ENCODE data around the gene AMDHD1. TPM values are rescaled to one million over a fixed set of nuclear protein-coding genes. Genes with fewer than 3 reads are reported as not detected.

The AMDHD1 gene
- total RNA-seq, 3 donors from 2014 or later, result 0.98 to 2.8 (median 1.3) TPM

DNA sequence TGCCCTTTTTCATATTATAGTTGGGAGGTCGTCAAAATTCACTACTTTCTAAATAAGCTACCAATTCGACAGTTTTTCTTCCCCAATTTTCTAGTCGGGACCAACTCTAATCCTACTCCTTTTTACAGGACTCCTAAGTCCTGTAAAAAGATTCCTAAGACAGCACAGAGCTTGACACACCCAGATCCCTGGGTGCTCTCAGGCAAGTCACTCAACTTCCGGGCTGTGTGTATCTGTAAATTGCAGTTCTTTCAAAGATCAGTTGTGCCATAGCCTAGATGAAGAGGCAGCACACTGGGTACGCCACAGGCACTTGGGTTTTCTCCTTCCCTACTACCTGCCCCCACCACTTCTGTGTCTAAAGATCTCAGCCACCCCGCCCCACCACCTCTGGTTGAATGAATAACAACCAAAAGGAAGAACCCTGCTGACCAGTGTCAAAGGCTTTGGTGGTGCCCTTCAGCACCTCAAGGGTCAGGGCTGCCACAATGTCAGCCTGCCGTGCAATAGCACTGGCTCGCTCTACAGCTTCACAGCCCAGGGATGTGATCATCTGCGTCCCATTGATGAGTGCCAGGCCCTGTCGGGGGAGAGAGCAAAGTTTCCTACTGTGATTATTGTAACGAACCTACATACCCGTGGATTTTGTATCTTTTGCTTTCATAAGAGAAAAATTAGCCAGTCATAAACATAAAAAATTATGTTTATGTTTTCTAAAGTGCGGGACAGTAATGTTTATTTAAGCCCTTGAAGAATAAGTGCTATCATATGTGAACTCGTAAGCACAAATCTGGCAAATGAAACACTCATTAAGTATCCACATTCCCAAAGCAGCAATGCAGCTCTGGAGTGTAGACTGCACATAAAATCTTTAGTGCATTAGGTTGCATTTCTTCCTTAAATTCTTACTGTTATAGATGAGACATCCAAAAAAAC is 43.8 kb downstream of the AMDHD1 start:
- H3K36me3 ChIP-seq, result no peaks in the 10 kb centered on the region
- intact Hi-C loops (cut with DNase I; ENCODE audit: low total_unique reads), result no loop called here

DNA sequence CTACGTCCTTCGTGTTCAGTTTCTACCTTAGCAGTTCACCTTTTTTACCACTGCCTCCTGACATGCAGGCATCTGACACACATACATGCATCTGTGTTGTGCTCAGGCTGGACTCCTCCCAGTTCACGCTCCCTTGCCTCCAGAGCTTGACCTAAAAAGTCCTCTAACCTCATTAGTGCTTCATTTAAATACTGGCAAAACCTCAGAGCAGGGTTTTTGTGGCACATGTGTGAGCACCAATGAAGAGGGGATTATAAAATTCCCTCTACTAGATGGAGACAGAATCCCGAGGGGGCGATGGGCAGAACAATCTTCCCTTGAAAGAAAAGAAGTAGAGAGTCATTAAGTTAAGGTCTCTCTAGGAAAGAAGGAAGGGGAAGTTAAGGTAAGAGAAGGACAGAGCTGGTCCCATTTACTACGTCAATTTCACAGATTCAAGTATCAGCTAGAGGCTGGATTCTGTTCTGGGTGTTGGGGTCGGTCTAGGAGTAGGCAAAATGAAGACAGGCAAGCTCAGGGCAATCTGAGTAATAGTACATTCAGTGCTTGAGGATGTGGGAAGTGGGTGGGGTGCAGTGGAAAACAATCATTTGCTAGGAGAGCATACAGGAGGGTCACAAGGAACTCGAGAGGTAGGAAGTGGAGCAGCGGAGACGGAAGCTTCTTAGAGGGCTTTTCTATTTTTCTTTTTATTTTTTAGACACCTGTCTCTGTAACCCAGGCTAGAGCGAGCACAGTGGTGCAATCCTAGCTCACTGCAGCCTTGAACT is 45.6 kb downstream of the AMDHD1 start:
- intact Hi-C loops (cut with DNase I; ENCODE audit: low total_unique reads), result no loop called here
- no peaks in the 10 kb centered on the region for H3K9me3 ChIP-seq

More for the DNA sequence above, 43.8 kb downstream of the AMDHD1 start:
- DNase-seq (ENCODE audit: low spot score in 2 of 2), result no peak
- TF ChIP-seq, protein P1, sequence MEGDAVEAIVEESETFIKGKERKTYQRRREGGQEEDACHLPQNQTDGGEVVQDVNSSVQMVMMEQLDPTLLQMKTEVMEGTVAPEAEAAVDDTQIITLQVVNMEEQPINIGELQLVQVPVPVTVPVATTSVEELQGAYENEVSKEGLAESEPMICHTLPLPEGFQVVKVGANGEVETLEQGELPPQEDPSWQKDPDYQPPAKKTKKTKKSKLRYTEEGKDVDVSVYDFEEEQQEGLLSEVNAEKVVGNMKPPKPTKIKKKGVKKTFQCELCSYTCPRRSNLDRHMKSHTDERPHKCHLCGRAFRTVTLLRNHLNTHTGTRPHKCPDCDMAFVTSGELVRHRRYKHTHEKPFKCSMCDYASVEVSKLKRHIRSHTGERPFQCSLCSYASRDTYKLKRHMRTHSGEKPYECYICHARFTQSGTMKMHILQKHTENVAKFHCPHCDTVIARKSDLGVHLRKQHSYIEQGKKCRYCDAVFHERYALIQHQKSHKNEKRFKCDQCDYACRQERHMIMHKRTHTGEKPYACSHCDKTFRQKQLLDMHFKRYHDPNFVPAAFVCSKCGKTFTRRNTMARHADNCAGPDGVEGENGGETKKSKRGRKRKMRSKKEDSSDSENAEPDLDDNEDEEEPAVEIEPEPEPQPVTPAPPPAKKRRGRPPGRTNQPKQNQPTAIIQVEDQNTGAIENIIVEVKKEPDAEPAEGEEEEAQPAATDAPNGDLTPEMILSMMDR (IDR thresholded peaks at IDR 0.05), result no peak
- TF ChIP-seq POLR2A (IDR thresholded peaks at IDR 0.05) (no peak), POLR2AphosphoS5 (IDR thresholded peaks at IDR 0.05) (no peak)
- Histone ChIP-seq H3K27ac (no peak overlapping the region), H3K27me3 (no peaks in the 10 kb centered on the region), H3K4me1 (no peaks in the 10 kb centered on the region), H3K9me3 (no peaks in the 10 kb centered on the region), H3K4me3 (no peak overlapping the region)

DNA sequence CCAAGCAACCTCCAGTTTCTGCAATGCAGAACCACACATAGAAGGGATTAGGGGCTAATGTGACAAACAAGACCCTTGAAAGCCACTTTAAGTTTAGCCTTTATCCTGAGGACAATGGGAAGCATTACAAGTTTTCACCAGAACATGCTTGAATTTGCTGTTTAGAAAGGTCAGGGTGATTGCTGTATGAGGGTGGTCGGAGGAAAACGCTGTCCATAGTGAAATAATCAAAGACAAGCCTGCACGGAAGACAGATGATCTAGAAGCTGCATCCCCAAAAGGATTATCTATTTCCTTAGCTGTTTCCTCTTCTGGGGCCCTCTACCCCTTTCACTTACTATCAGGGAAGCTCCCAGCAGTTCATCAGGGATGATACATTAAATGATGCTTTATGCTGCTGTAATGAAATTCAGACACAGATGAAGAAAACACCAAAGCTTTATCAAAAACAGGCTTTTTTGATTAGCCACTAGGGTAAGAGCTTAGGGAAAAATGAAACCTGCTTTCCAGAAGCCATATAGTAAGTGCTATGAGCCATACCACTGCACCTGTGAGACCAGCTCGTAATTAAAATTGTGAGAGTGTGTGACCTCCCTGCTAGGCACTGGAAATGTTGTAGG is 46.5 kb downstream of the AMDHD1 start:
- intact Hi-C loops (cut with DNase I; ENCODE audit: low total_unique reads), result no loop called here
- Histone ChIP-seq H3K4me1 (no peaks in the 10 kb centered on the region), H3K4me3 (no peak overlapping the region), H3K27me3 (no peaks in the 10 kb centered on the region), H3K27ac (no peak overlapping the region), H3K9me3 (no peaks in the 10 kb centered on the region), H3K36me3 (no peaks in the 10 kb centered on the region)
- TF ChIP-seq POLR2AphosphoS5 (IDR thresholded peaks at IDR 0.05) (no peak), POLR2A (IDR thresholded peaks at IDR 0.05) (no peak)
- TF ChIP-seq, protein P1 (IDR thresholded peaks at IDR 0.05), result no peak
- no peak for DNase-seq (ENCODE audit: low spot score in 2 of 2)

More for the DNA sequence above, 45.6 kb downstream of the AMDHD1 start:
- no peak overlapping the region for H3K4me3 ChIP-seq
- no peak for DNase-seq (ENCODE audit: low spot score in 2 of 2)
- H3K36me3 ChIP-seq, result no peaks in the 10 kb centered on the region
- TF ChIP-seq, protein P1 (IDR thresholded peaks at IDR 0.05), result no peak
- no peak for TF ChIP-seq POLR2A (IDR thresholded peaks at IDR 0.05)
- TF ChIP-seq POLR2AphosphoS5 (IDR thresholded peaks at IDR 0.05), result no peak
- H3K27ac ChIP-seq, result no peak overlapping the region
- H3K4me1 ChIP-seq, result no peaks in the 10 kb centered on the region
- H3K27me3 ChIP-seq, result no peaks in the 10 kb centered on the region

DNA sequence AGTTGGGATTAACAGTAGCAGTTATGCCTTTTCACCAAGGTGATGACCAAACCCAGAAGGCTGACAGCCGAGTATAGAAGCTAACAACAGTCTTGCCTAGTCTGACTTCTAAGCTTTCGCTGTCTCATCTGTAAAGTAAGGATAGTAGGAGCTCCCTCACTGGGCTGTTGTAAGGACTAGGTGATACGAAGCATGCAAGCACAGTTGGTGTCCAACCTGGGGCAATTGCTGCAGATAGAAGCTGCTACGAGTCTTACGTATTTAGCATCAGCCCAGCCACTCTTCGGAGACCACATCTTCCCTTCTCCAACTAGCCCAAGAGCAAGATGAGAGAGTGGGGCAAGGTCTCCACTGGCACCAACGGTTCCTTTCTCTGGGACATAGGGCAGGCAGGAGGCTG is 47.0 kb downstream of the AMDHD1 start:
- H3K27me3 ChIP-seq, result no peaks in the 10 kb centered on the region
- no peak overlapping the region for H3K27ac ChIP-seq
- DNase-seq (ENCODE audit: low spot score in 2 of 2), result no peak
- intact Hi-C loops (cut with DNase I; ENCODE audit: low total_unique reads), result no loop called here
- H3K4me3 ChIP-seq, result no peak overlapping the region
- TF ChIP-seq POLR2AphosphoS5 (IDR thresholded peaks at IDR 0.05) (no peak), POLR2A (IDR thresholded peaks at IDR 0.05) (no peak)
- TF ChIP-seq, protein P1 (IDR thresholded peaks at IDR 0.05), result no peak
- H3K4me1 ChIP-seq, result no peaks in the 10 kb centered on the region
- no peaks in the 10 kb centered on the region for H3K9me3 ChIP-seq
- no peaks in the 10 kb centered on the region for H3K36me3 ChIP-seq
